IMR-90 (cell line): ENCODE measurements around the gene CLEC2B. TPM values are rescaled to one million over a fixed set of nuclear protein-coding genes. Genes with fewer than 3 reads are reported as not detected.

Experiments
- ATAC-seq: fragments of 200-7000 bp; cut with Tn5 transposase; 2 replicates; pipeline ENCODE4 v1.9.1; 2020; ENCODE audit warnings: low read depth, mild to moderate bottlenecking, moderate library complexity
- BruUV-seq: library from RNA; stranded (reverse); fragments of 400-500 nt; replicated peaks from 2 replicates; lab custom pipeline; 2021; lab: Mats Ljungman, UMichigan
- CTCF ChIA-PET: fragments of 300-600 bp; formaldehyde crosslinking; extraction: SDS; loops from one replicate; lab custom pipeline; 2021; ENCODE audit warnings: antibody characterized with exemption; lab: Yijun Ruan, JAX
- POLR2A ChIA-PET: fragments of 300-600 bp; sonication (Branson Sonifier 250); formaldehyde crosslinking; loops from one replicate; lab custom pipeline; 2022; ENCODE audit warnings: antibody characterized with exemption; ENCODE audit not compliant: unreplicated experiment; lab: Charles Lee
- DNase-seq: peaks from one replicate; pipeline ENCODE4 v3.0.0; 2013
- H2AFZ ChIP-seq: replicated peaks from 2 replicates; pipeline ENCODE3; 2013; ENCODE audit warnings: low read length, mild to moderate bottlenecking; ENCODE audit not compliant: poor library complexity
- H2AK5ac ChIP-seq: 2 replicates; pipeline ENCODE4 v1.6.1; 2013; ENCODE audit warnings: low read depth, low read length, inconsistent platforms
- H2AK9ac ChIP-seq: replicated peaks from 2 replicates; pipeline ENCODE3; 2013; ENCODE audit warnings: mild to moderate bottlenecking, low read depth, low read length, moderate library complexity; ENCODE audit not compliant: poor library complexity
- H2BK120ac ChIP-seq: 2 replicates; pipeline ENCODE4 v1.6.1; 2013; ENCODE audit warnings: low read depth, low read length, inconsistent platforms
- H2BK15ac ChIP-seq: 3 replicates; pipeline ENCODE4 v1.6.1; 2013; ENCODE audit warnings: low read depth, low read length, inconsistent platforms
- H2BK20ac ChIP-seq: 2 replicates; pipeline ENCODE4 v1.6.1; 2013; ENCODE audit warnings: low read depth, mild to moderate bottlenecking, inconsistent platforms, low read length, moderate library complexity
- H2BK5ac ChIP-seq: 2 replicates; pipeline ENCODE4 v1.6.1; 2013; ENCODE audit warnings: mild to moderate bottlenecking, low read depth, low read length, inconsistent platforms; ENCODE audit not compliant: poor library complexity, severe bottlenecking
- H3K14ac ChIP-seq: replicated peaks from 2 replicates; pipeline ENCODE4 v1.6.1; 2013; ENCODE audit warnings: low read depth, low read length, inconsistent platforms
- H3K18ac ChIP-seq: 2 replicates; pipeline ENCODE4 v1.6.1; 2013; ENCODE audit warnings: low read depth, low read length, control low read depth
- H3K23ac ChIP-seq: 2 replicates; pipeline ENCODE4 v1.6.1; 2013; ENCODE audit warnings: low read depth, low read length, inconsistent platforms
- H3K27ac ChIP-seq: 2 replicates; pipeline ENCODE4 v1.5.1; 2013; ENCODE audit warnings: mild to moderate bottlenecking, control low read depth, low read length; ENCODE audit not compliant: insufficient read depth
- H3K27me3 ChIP-seq: 2 replicates; pipeline ENCODE4 v1.6.1; 2013; ENCODE audit warnings: low read length; ENCODE audit not compliant: control insufficient read depth, insufficient read depth
- H3K36me3 ChIP-seq: 2 replicates; pipeline ENCODE4 v1.6.1; 2013; ENCODE audit warnings: low read length, mixed read lengths; ENCODE audit not compliant: control insufficient read depth, insufficient read depth
- H3K4ac ChIP-seq: 2 replicates; pipeline ENCODE4 v1.6.1; 2013; ENCODE audit warnings: low read depth, low read length, inconsistent platforms
- H3K4me1 ChIP-seq: 2 replicates; pipeline ENCODE4 v1.6.1; 2013; ENCODE audit warnings: low read length, mixed read lengths; ENCODE audit not compliant: control insufficient read depth, insufficient read depth
- H3K4me2 ChIP-seq: 2 replicates; pipeline ENCODE4 v1.6.1; 2013; ENCODE audit warnings: low read depth, mild to moderate bottlenecking, control low read depth, low read length, moderate library complexity
- H3K4me3 ChIP-seq: 2 replicates; pipeline ENCODE4 v1.5.1; 2013; ENCODE audit warnings: low read depth, mild to moderate bottlenecking, control low read depth, low read length, moderate library complexity; ENCODE audit not compliant: insufficient read depth
- H3K56ac ChIP-seq: 2 replicates; pipeline ENCODE4 v1.6.1; 2013; ENCODE audit warnings: low read length, inconsistent platforms; ENCODE audit not compliant: insufficient read depth; ENCODE audit errors: extremely low read depth
- H3K79me1 ChIP-seq, 2 experiments: 2 replicates each; pipeline ENCODE4 v1.6.1; 2013; ENCODE audit warnings: low read length in 2 of 2, inconsistent platforms in 1 of 2, low read depth in 1 of 2
- H3K9ac ChIP-seq: 2 replicates; pipeline ENCODE4 v1.6.1; 2013; ENCODE audit warnings: low read depth, low read length, control low read depth
- H3K9me1 ChIP-seq: 2 replicates; pipeline ENCODE4 v1.6.1; 2013; ENCODE audit warnings: low read length, inconsistent platforms; ENCODE audit not compliant: insufficient read depth
- H3K9me3 ChIP-seq: 2 replicates; pipeline ENCODE4 v1.6.1; 2013; ENCODE audit warnings: low read length; ENCODE audit not compliant: control insufficient read depth, insufficient read depth
- H4K20me1 ChIP-seq: 2 replicates; pipeline ENCODE4 v1.6.1; 2013; ENCODE audit warnings: low read length, inconsistent platforms; ENCODE audit not compliant: insufficient read depth
- H4K5ac ChIP-seq: 2 replicates; pipeline ENCODE4 v1.6.1; 2013; ENCODE audit warnings: mild to moderate bottlenecking, low read depth, low read length, control low read depth
- H4K8ac ChIP-seq, 2 experiments: 2 replicates each; pipeline ENCODE4 v1.6.1; 2013; ENCODE audit warnings: low read depth in 2 of 2, low read length in 2 of 2, control low read depth in 1 of 2, inconsistent platforms in 1 of 2
- H4K91ac ChIP-seq: 2 replicates; pipeline ENCODE4 v1.6.1; 2013; ENCODE audit warnings: low read depth, low read length, inconsistent platforms; ENCODE audit not compliant: insufficient read depth
- BHLHE40 ChIP-seq: fragments of 150-350 bp; IDR thresholded peaks from 2 replicates; pipeline ENCODE4 v1.6.1; 2016; ENCODE audit warnings: mild to moderate bottlenecking, low read depth, low read length
- CEBPB ChIP-seq: IDR thresholded peaks from 2 replicates; pipeline ENCODE4 v1.6.1; 2012; ENCODE audit warnings: low read depth, low read length, improper control_type of control experiment
- CHD1 ChIP-seq: IDR thresholded peaks from 2 replicates; pipeline ENCODE4 v1.6.1; 2012; ENCODE audit warnings: low read depth, low read length, improper control_type of control experiment
- FOS ChIP-seq: fragments of 150-350 bp; IDR thresholded peaks from 2 replicates; pipeline ENCODE4 v1.6.1; 2016; ENCODE audit warnings: low read depth, low read length
- MAFK ChIP-seq: IDR thresholded peaks from 2 replicates; pipeline ENCODE4 v1.6.1; 2012; ENCODE audit warnings: low read depth, low read length, improper control_type of control experiment
- MAZ ChIP-seq: IDR thresholded peaks from 2 replicates; pipeline ENCODE4 v1.6.1; 2012; ENCODE audit warnings: low read depth, mild to moderate bottlenecking, low read length, improper control_type of control experiment, moderate library complexity, borderline replicate concordance
- MXI1 ChIP-seq: IDR thresholded peaks from 2 replicates; pipeline ENCODE4 v1.6.1; 2012; ENCODE audit warnings: low read depth, mild to moderate bottlenecking, low read length, moderate library complexity, borderline replicate concordance
- NFE2L2 ChIP-seq: fragments of 150-350 bp; IDR thresholded peaks from 2 replicates; pipeline ENCODE4 v1.6.1; 2016; ENCODE audit warnings: low read depth, mild to moderate bottlenecking, low read length
- POLR2A ChIP-seq: IDR thresholded peaks from 2 replicates; pipeline ENCODE4 v1.6.1; 2012; ENCODE audit warnings: mild to moderate bottlenecking, low read depth, low read length
- RAD21 ChIP-seq: IDR thresholded peaks from 2 replicates; pipeline ENCODE4 v1.6.1; 2012; ENCODE audit warnings: low read length, improper control_type of control experiment
- RCOR1 ChIP-seq: IDR thresholded peaks from 2 replicates; pipeline ENCODE4 v1.6.1; 2012; ENCODE audit warnings: mild to moderate bottlenecking, low read length, improper control_type of control experiment; ENCODE audit not compliant: insufficient replicate concordance
- RFX5 ChIP-seq: IDR thresholded peaks from 2 replicates; pipeline ENCODE4 v1.8.0; 2012; ENCODE audit warnings: low read depth, mild to moderate bottlenecking, low read length, moderate library complexity
- SMC3 ChIP-seq: fragments of 150-350 bp; IDR thresholded peaks from 2 replicates; pipeline ENCODE4 v1.6.1; 2016; ENCODE audit warnings: low read depth, mild to moderate bottlenecking, antibody characterized with exemption, low read length, moderate library complexity
- WGBS, 2 experiments: methylation state at CpG; one replicate each; pipeline versions ENCODE4 v1.1.5 to v1.1.7; 2013; ENCODE audit warnings: missing lambda C conversion rate in 2 of 2; ENCODE audit not compliant: insufficient read length in 1 of 2; ENCODE audit errors: extremely low coverage in 2 of 2; 5-methylcytosine and 5-hydroxymethylcytosine counted together
- dilution Hi-C: fragments of 300-500 bp; cut with HindIII; formaldehyde crosslinking; loops from one replicate; pipeline ENCODE4 v1.14.3; 2018; ENCODE audit warnings: low sequenced_read_pairs; ENCODE audit not compliant: unreplicated experiment
- in situ Hi-C: fragments of 300-500 bp; cut with MboI; formaldehyde crosslinking; loops from 3 replicates; pipeline ENCODE4 v1.14.3; 2019; ENCODE audit warnings: low sequenced_read_pairs, inconsistent platforms, mixed read lengths
- intact Hi-C: fragments of 100-400 bp; cut with micrococcal nuclease; formaldehyde crosslinking; loops from 2 replicates; pipeline ENCODE4 v1.10.0; 2022
- polyA plus RNA-seq, 3 experiments: library from polyadenylated mRNA; depleted of rRNA; stranded (reverse); fragments of >200 nt; gene quantifications; 2 replicates each; pipeline ENCODE4 v1.2.3, GENCODE V29; 2012; ENCODE audit warnings: low replicate concordance in 1 of 3
- total RNA-seq: library from RNA; depleted of rRNA; stranded (reverse); fragments of >200 nt; gene quantifications from 2 replicates; pipeline ENCODE4 v1.2.3, GENCODE V29; 2012
- TF ChIP-seq, protein P1 (sequence below): fragments of 150-350 bp; IDR thresholded peaks from 2 replicates; pipeline ENCODE4 v1.6.1; 2017; ENCODE audit warnings: mild to moderate bottlenecking, antibody characterized with exemption, low read length, low read depth
- TF ChIP-seq, protein P2 (sequence below): fragments of 150-350 bp; IDR thresholded peaks from 2 replicates; pipeline ENCODE4 v1.6.1; 2016; ENCODE audit warnings: low read depth, mild to moderate bottlenecking, low read length, moderate library complexity, borderline replicate concordance
- TF ChIP-seq, protein P3 (sequence below): conservative IDR thresholded peaks from 2 replicates; pipeline ENCODE4 v1.5.1; 2012; ENCODE audit warnings: mild to moderate bottlenecking, low read depth, low read length, improper control_type of control experiment

The CLEC2B gene
- total and polyA plus RNA-seq, 2 of the 4 experiments (the other 2 are of a cell fraction): 0.18 to 0.31 TPM

DNA sequence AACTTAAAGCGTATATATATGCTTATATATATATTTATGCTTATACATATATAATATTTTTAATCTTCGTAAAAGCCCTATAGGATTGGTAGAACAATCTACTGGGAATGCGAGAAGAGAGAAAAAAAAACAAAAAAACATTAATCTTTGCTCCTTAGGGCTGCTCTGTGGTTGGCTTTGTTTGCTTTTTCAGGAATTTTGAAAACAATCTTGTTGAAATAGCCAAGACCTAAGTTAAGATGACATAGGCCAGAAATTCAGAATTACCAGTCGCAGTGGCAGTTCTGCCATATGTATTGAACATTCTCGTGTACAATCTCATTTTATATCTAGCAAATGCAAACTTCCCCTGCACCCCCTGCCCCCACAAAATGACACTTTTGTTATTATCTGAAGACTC is 12.8 kb upstream of the CLEC2B start:
- POLR2A ChIA-PET: no interaction called here
- BruUV-seq: no TSS peak
- Histone ChIP-seq H3K27me3 (no peaks in the 10 kb centered on the region; the same call in 1 of the 2 replicates), H3K18ac (no peak overlapping the region), H3K9ac (no peak overlapping the region), H3K4me1 (no peaks in the 10 kb centered on the region), H2BK120ac (no peak overlapping the region), H2BK15ac (no peak overlapping the region), H3K4me2 (no peak overlapping the region), H2AK5ac (no peak overlapping the region), H3K36me3 (no peaks in the 10 kb centered on the region), H3K14ac (no peak overlapping the region), H3K27ac (no peak overlapping the region), H3K4ac (no peak overlapping the region), H3K56ac (no peak overlapping the region), H2AFZ (no peak overlapping the region), H2BK5ac (no peak overlapping the region), H4K20me1 (no peaks in the 10 kb centered on the region), H2AK9ac (no peak overlapping the region), H3K9me3 (no peaks in the 10 kb centered on the region), H3K4me3 (no peak overlapping the region), H3K9me1 (no peaks in the 10 kb centered on the region), H2BK20ac (no peak overlapping the region), H3K79me1 (no peaks in the 10 kb centered on the region), H4K91ac (no peak overlapping the region), H4K5ac (no peak overlapping the region), H3K23ac (no peak overlapping the region), H4K8ac (no peak overlapping the region)
- CTCF ChIA-PET: no interaction called here
- in situ Hi-C loops: no loop called here
- dilution Hi-C loops: no loop called here
- intact Hi-C loops: no loop called here
- ATAC-seq: no peak
- no peak for DNase-seq
- WGBS, 2 experiments: no CpG with 5 or more reads among the region's 5 CpGs
- TF ChIP-seq MAZ (no peak), BHLHE40 (no peak), MXI1 (no peak), RAD21 (no peak), CEBPB (no peak), MAFK (no peak), RFX5 (no peak), RCOR1 (no peak), CHD1 (no peak), SMC3 (no peak), NFE2L2 (no peak), POLR2A (no peak), FOS (no peak)
- TF ChIP-seq, protein P1, sequence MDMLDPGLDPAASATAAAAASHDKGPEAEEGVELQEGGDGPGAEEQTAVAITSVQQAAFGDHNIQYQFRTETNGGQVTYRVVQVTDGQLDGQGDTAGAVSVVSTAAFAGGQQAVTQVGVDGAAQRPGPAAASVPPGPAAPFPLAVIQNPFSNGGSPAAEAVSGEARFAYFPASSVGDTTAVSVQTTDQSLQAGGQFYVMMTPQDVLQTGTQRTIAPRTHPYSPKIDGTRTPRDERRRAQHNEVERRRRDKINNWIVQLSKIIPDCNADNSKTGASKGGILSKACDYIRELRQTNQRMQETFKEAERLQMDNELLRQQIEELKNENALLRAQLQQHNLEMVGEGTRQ: no peak
- TF ChIP-seq, protein P2, sequence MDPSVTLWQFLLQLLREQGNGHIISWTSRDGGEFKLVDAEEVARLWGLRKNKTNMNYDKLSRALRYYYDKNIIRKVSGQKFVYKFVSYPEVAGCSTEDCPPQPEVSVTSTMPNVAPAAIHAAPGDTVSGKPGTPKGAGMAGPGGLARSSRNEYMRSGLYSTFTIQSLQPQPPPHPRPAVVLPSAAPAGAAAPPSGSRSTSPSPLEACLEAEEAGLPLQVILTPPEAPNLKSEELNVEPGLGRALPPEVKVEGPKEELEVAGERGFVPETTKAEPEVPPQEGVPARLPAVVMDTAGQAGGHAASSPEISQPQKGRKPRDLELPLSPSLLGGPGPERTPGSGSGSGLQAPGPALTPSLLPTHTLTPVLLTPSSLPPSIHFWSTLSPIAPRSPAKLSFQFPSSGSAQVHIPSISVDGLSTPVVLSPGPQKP: no peak
- TF ChIP-seq, protein P3, sequence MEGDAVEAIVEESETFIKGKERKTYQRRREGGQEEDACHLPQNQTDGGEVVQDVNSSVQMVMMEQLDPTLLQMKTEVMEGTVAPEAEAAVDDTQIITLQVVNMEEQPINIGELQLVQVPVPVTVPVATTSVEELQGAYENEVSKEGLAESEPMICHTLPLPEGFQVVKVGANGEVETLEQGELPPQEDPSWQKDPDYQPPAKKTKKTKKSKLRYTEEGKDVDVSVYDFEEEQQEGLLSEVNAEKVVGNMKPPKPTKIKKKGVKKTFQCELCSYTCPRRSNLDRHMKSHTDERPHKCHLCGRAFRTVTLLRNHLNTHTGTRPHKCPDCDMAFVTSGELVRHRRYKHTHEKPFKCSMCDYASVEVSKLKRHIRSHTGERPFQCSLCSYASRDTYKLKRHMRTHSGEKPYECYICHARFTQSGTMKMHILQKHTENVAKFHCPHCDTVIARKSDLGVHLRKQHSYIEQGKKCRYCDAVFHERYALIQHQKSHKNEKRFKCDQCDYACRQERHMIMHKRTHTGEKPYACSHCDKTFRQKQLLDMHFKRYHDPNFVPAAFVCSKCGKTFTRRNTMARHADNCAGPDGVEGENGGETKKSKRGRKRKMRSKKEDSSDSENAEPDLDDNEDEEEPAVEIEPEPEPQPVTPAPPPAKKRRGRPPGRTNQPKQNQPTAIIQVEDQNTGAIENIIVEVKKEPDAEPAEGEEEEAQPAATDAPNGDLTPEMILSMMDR: no peak
